ENCODE data around the gene TAF11L5.
"Not testable (repeated sequence)": the region's sequence is repeated elsewhere in the genome, so short reads cannot be mapped to it uniquely, and the experiment has no call there.

TAF11L5 gene

DNA sequence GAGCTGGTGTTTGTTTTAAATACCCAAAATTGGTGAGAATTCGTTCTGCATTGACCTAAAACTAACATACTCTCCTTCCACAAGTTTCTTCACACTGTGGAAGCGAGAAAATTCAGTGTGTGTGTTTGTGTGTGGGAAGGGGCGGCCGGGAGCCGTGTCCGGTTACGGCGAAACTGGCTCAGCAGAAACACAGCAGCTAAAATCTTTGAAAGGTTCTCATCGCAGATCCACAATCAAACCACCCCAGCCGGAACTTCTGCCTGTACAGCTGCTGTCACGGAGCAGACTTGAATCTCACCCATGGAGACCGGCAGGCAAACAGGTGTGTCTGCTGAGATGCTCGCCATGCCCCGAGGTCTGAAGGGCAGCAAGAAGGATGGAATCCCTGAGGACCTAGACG lies at the start of gene TAF11L5:
TSS of gene TAF11L5 (plus strand) at position 301 of the 400 bp plus-strand sequence.
- DNase-seq (ENCODE audit: low read depth, low spot score), result not testable (repeated sequence)

- no peak for DNase-seq (ENCODE audit: low read depth, low spot score)
Observed at GRCh38 chr5:17477043-17477442, 48.0 kb upstream of the TAF11L5 start.

GRCh38 chr5:17477573-17478265 lies 47.3 kb upstream of the TAF11L5 start:
- DNase-seq (ENCODE audit: low read depth, low spot score), result no peak

DNA sequence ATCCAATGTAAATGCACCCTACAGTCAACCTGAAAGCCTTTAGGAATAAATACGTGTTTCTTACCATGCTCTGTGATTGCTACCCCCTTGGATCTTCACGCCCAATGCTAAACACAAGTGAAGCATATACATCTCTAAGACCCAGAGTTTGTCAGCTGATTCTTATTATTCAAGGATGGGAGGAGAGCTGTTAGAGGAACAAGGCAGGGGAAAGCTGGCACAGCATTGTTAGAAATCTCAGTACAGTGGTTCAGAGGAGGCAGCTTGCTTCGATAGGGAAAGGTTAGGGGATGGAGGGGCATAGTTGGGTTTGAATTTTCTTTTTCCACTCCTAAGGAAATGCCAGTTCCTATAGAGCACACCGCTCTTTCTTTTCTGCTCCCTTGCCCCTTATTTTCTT lies 43.7 kb upstream of the TAF11L5 start:
- no peak for DNase-seq (ENCODE audit: low read depth, low spot score)

GRCh38 chr5:17482790-17483189 lies 42.2 kb upstream of the TAF11L5 start:
- no peak for DNase-seq (ENCODE audit: low read depth, low spot score)

- not testable (repeated sequence) for DNase-seq (ENCODE audit: low read depth, low spot score)
Observed at GRCh38 chr5:17486464-17487173, 38.4 kb upstream of the TAF11L5 start.

- no peak for DNase-seq (ENCODE audit: low read depth, low spot score)
Observed at GRCh38 chr5:17487174-17487512, 37.9 kb upstream of the TAF11L5 start.

DNA sequence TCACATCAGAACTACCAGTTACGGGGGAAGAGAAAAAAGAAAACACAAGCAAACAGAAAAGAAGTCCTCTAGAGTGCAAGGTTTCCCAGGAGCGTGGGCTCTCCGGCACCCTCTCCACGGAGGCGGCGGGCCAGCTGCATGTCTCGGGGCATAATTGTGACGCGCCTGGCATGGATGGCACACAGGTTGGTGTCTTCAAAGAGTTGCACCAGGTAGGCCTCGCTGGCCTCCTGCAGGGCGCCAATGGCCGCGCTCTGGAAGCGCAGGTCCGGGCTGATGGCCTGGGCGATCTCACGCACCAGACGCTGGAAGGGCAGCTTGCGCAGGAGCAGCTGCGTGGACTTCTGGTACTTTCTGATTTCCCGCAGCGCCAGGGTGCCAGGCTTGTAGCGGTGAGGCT lies 33.8 kb upstream of the TAF11L5 start:
- not testable (repeated sequence) for DNase-seq (ENCODE audit: low read depth, low spot score)

- DNase-seq (ENCODE audit: low read depth, low spot score), result no peak
Observed at GRCh38 chr5:17492770-17493169, 32.3 kb upstream of the TAF11L5 start.

DNA sequence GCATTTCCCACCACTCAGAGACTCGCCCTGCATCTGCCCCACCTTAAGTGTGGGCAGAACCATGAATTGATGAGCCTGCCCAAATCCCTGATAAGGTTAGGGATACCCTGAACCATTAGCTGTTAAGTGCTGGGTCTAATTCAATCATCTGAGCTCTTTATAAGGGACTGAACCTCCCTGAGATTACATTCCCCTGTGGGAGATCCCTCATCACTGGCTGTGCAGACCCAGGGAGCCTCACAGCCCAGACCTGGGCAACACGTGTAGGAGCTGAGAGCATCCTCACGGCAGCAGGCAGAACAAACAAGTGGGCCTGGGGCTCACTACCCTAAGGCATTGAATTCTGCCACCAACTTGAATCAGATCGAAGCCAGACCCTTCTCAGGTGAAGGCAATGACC lies 27.6 kb upstream of the TAF11L5 start:
- no peak for DNase-seq (ENCODE audit: low read depth, low spot score)

- not testable (repeated sequence) for DNase-seq (ENCODE audit: low read depth, low spot score)
Observed at GRCh38 chr5:17497931-17498330, 27.1 kb upstream of the TAF11L5 start, which contains the start of gene TAF11L2. Gene TAF11L2, plus strand, starts transcription at chr5:17498231.

GRCh38 chr5:17511775-17512325 lies 13.2 kb upstream of the TAF11L5 start:
- DNase-seq (ENCODE audit: low read depth, low spot score), result no peak

DNA sequence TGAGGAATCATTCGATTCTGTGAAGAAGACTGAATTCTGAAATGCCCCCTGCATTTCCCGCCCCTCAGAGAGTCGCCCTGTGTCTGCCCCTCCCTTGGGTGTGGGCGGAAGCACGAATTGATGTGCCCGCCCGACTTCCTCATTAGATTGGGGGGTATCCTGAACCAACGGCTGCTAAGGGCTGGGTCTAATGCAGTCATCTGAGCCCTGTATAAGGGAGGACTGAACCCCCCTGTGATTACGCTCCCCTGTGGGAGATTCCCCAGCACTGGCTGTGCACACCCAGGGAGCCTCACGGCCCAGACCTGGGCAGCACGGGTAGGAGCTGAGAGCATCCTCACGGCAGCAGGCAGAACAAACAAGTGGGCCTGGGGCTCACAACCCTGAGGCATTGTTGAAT lies 7.5 kb upstream of the TAF11L5 start:
- DNase-seq (ENCODE audit: low read depth, low spot score), result not testable (repeated sequence)

DNA sequence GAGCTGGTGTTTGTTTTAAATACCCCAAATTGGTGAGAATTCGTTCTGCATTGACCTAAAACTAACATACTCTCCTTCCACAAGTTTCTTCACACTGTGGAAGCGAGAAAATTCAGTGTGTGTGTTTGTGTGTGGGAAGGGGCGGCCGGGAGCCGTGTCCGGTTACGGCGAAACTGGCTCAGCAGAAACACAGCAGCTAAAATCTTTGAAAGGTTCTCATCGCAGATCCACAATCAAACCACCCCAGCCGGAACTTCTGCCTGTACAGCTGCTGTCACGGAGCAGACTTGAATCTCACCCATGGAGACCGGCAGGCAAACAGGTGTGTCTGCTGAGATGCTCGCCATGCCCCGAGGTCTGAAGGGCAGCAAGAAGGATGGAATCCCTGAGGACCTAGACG lies 7.0 kb upstream of the TAF11L5 start, which contains the start of gene TAF11L3:
TSS of gene TAF11L3 (plus strand) at position 301 of the 400 bp plus-strand sequence.
- DNase-seq (ENCODE audit: low read depth, low spot score), result not testable (repeated sequence)

DNA sequence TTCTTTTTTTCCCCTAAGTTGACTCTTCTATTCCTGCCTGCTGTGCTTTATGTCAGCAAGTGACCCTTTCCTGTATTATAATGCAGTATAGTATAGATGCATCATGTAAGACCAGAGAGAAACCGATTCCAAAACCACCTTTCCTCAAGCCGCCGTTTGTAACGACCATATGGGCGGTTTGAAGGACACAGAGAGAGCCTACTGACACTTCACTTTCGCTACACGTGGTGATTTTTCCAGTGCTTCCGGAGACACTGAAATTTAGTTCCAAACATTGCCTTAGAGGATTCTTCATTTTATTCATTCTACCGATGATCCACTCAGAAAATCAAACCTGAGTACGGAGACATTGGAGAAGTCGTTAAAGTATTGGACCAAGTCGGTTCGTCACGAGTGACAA lies 5.5 kb upstream of the TAF11L5 start:
- not testable (repeated sequence) for DNase-seq (ENCODE audit: low read depth, low spot score)

GRCh38 chr5:17521501-17521900 lies 3.5 kb upstream of the TAF11L5 start, which contains the start of gene TAF11L4:
Gene TAF11L4, plus strand, starts transcription at chr5:17521801.
- DNase-seq (ENCODE audit: low read depth, low spot score), result not testable (repeated sequence)

DNA sequence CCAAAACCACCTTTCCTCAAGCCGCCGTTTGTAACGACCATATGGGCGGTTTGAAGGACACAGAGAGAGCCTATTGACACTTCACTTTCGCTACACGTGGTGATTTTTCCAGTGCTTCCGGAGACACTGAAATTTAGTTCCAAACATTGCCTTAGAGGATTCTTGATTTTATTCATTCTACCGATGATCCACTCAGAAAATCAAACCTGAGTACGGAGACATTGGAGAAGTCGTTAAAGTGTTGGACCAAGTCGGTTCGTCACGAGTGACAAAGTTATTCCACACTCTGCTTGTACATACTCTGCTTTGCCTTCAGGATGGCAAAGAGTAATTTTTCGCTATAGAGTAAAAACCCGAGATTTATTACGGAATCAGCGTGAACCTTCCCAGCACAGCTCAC lies 1.5 kb downstream of the TAF11L5 start:
- DNase-seq (ENCODE audit: low read depth, low spot score), result peak; percentile 8

DNA sequence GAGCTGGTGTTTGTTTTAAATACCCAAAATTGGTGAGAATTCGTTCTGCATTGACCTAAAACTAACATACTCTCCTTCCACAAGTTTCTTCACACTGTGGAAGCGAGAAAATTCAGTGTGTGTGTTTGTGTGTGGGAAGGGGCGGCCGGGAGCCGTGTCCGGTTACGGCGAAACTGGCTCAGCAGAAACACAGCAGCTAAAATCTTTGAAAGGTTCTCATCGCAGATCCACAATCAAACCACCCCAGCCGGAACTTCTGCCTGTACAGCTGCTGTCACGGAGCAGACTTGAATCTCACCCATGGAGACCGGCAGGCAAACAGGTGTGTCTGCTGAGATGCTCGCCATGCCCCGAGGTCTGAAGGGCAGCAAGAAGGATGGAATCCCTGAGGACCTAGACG lies 3.3 kb downstream of the TAF11L5 start, which contains the start of gene TAF11L6:
TSS of gene TAF11L6 (plus strand) at position 301 of the 400 bp plus-strand sequence.
- not testable (repeated sequence) for DNase-seq (ENCODE audit: low read depth, low spot score)
